Upper lobe of right lung (tissue), 1 donor: ENCODE results near the gene COASY. TPM values are rescaled to one million over a fixed set of nuclear protein-coding genes. Genes with fewer than 3 reads are reported as not detected.

Experiments used
- ATAC-seq: fragments of 200-7000 bp; cut with Tn5 transposase; one replicate; pipeline ENCODE4 v1.9.1; 2020; ENCODE audit warnings: mild to moderate bottlenecking, moderate library complexity
- DNase-seq: peaks from one replicate; pipeline ENCODE4 v3.0.0-alpha.2; 2020
- H3K27ac ChIP-seq: fragments of 200-600 bp; one replicate; pipeline ENCODE4 v1.8.0; 2022
- H3K27me3 ChIP-seq: fragments of 200-600 bp; one replicate; pipeline ENCODE4 v1.8.0; 2022; ENCODE audit warnings: mild to moderate bottlenecking
- H3K36me3 ChIP-seq: fragments of 200-600 bp; one replicate; pipeline ENCODE4 v1.8.0; 2022
- H3K4me1 ChIP-seq: fragments of 200-600 bp; one replicate; pipeline ENCODE4 v1.8.0; 2022
- H3K4me3 ChIP-seq: fragments of 200-600 bp; one replicate; pipeline ENCODE4 v1.8.0; 2022; ENCODE audit warnings: mild to moderate bottlenecking
- H3K9me3 ChIP-seq: fragments of 200-600 bp; one replicate; pipeline ENCODE4 v1.8.0; 2022
- CTCF ChIP-seq: fragments of 200-600 bp; IDR thresholded peaks from one replicate; pipeline ENCODE4 v1.8.0; 2022; ENCODE audit warnings: antibody characterized with exemption
- intact Hi-C: fragments of 100-400 bp; cut with DNase I; formaldehyde crosslinking; loops from one replicate; pipeline ENCODE4 v1.11.0; 2022
- total RNA-seq: library from RNA; stranded (reverse); fragmentation: NEBNext Ultra II Directional; extraction: Animal tissue kit (Norgen Biotek cat#: 25700); gene quantifications from one replicate; pipeline ENCODE4 v1.2.1, GENCODE V29; 2021
- donor health status: DM: no; HTN: yes; CAD: no; lungs with severe emphysema.

The COASY gene
- total RNA-seq, 1 donor from 2014 or later, result 63.3 TPM

GRCh38 chr17:42596386-42596785 is 34.4 kb downstream of the COASY start:
- DNase-seq, result no peak
- Histone ChIP-seq H3K27me3 (no peaks in the 10 kb centered on the region), H3K9me3 (no peaks in the 10 kb centered on the region), H3K4me3 (no peak overlapping the region), H3K4me1 (peaks cover 12% of the 10 kb centered on the region), H3K27ac (no peak overlapping the region), H3K36me3 (peaks cover 23% of the 10 kb centered on the region)
- ATAC-seq, result no peak
- intact Hi-C loops, result no loop called here
- TF ChIP-seq CTCF, result no peak

GRCh38 chr17:42598905-42599304 is 37.0 kb downstream of the COASY start:
- Histone ChIP-seq H3K9me3 (no peaks in the 10 kb centered on the region), H3K27ac (no peak overlapping the region), H3K4me1 (peaks cover 12% of the 10 kb centered on the region), H3K4me3 (no peak overlapping the region), H3K36me3 (peaks cover 12% of the 10 kb centered on the region), H3K27me3 (no peaks in the 10 kb centered on the region)
- TF ChIP-seq CTCF, result no peak
- intact Hi-C loops, result no loop called here
- ATAC-seq (peak; percentile 81), DNase-seq (peak; percentile 57)

GRCh38 chr17:42603318-42603717 is 41.4 kb downstream of the COASY start:
- no peaks in the 10 kb centered on the region for H3K27me3 ChIP-seq
- H3K36me3 ChIP-seq, result peaks cover 5% of the 10 kb centered on the region
- no peak overlapping the region for H3K4me3 ChIP-seq
- no peak for TF ChIP-seq CTCF
- intact Hi-C loops, result no loop called here
- no peak for DNase-seq
- ATAC-seq, result no peak
- peaks cover 37% of the 10 kb centered on the region for H3K4me1 ChIP-seq
- no peaks in the 10 kb centered on the region for H3K9me3 ChIP-seq
- no peak overlapping the region for H3K27ac ChIP-seq

GRCh38 chr17:42607769-42608168 is 45.8 kb downstream of the COASY start:
- ATAC-seq, result no peak
- H3K27me3 ChIP-seq, result no peaks in the 10 kb centered on the region
- H3K9me3 ChIP-seq, result no peaks in the 10 kb centered on the region
- H3K36me3 ChIP-seq, result peaks cover 17% of the 10 kb centered on the region
- no peak overlapping the region for H3K27ac ChIP-seq
- peak overlapping the region; percentile 94 for H3K4me3 ChIP-seq
- TF ChIP-seq CTCF, result no peak
- peaks cover 33% of the 10 kb centered on the region for H3K4me1 ChIP-seq
- DNase-seq, result no peak
- intact Hi-C loops, result no loop called here

- no peak for DNase-seq
- intact Hi-C loops, result no loop called here
- Histone ChIP-seq H3K27ac (peak overlapping the region; percentile 96), H3K36me3 (peaks cover 20% of the 10 kb centered on the region), H3K4me1 (peaks cover 33% of the 10 kb centered on the region), H3K9me3 (no peaks in the 10 kb centered on the region), H3K4me3 (peak overlapping the region; percentile 94), H3K27me3 (no peaks in the 10 kb centered on the region)
- peak; percentile 65 for ATAC-seq
- TF ChIP-seq CTCF, result no peak
Observed at GRCh38 chr17:42608305-42609181, 46.6 kb downstream of the COASY start.
